Myocyte (in vitro differentiated cells): Measurements from ENCODE around the gene SNRNP25. TPM values are rescaled to one million over a fixed set of nuclear protein-coding genes. Genes with fewer than 3 reads are reported as not detected.
A peak's percentile ranks its signal among the peaks of the same experiment; 100 is the strongest.

Experiments
- DNase-seq: peaks from one replicate; pipeline ENCODE4 v3.0.0-alpha.2; 2012; ENCODE audit warnings: low read depth
- total RNA-seq: library from RNA; depleted of rRNA; stranded (reverse); fragments of >200 nt; gene quantifications from 2 replicates; pipeline ENCODE4 v1.2.3, GENCODE V29; 2014

The SNRNP25 gene
- total RNA-seq, 1 donor from 2014 or later = 16.9 TPM

GRCh38 chr16:77273-77806 lies 23.7 kb downstream of the SNRNP25 start:
- DNase-seq = peak; percentile 42

GRCh38 chr16:77807-78443 lies 24.3 kb downstream of the SNRNP25 start, which contains the start of gene MPG:
Gene MPG, plus strand, starts transcription at chr16:78225. Its CDS starts 85 bp downstream, at chr16:78310.
- DNase-seq = peak; percentile 87

- peak; percentile 39 for DNase-seq
These were observed 25.0 kb downstream of the SNRNP25 start for GRCh38 chr16:78444-79150.

- peak; percentile 75 for DNase-seq
These were observed 25.8 kb downstream of the SNRNP25 start for GRCh38 chr16:79151-80054.

- no peak for DNase-seq
These were observed 29.5 kb downstream of the SNRNP25 start for GRCh38 chr16:83060-83603.

DNA sequence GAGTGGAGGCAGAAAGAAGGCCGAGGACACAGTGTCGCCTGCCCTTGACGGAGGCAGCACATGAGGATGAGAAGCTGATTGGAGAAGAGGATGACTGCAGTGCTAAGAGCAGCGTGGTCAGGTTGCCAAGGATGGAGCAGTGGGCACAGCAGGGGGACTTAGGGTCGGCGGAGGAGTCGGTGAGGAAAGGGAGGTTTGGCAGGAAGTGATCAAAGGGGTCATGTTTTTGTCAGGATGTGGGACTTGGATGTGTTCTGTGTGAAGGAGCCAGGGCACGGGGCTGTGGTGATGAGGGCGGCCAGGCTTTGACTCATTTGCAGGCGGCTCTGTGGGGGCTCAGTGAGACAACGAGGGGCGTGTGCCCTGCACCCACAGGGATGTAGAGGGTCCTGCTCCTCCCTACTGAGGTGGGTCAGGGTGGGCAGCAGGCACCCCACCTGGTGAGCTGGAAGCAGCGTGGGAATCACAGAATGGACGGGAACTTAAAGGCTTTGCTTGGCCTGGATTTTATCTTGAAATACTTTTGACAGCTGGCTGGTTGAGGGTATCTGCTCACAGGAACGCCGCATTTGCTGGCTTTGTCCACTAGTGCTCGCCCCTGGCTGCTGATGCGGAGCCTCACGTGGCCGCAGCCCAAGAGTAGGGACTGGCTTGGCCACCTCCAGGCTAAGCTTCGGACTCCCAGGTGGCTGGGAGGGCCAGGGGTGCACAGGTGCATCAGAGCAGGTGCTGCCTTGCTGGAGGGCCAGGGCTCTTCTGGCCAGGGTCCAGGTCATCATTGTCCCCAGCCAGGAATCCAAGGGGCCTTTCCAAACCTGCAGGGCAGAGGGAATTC lies 30.4 kb downstream of the SNRNP25 start:
- peak; percentile 75 for DNase-seq

DNA sequence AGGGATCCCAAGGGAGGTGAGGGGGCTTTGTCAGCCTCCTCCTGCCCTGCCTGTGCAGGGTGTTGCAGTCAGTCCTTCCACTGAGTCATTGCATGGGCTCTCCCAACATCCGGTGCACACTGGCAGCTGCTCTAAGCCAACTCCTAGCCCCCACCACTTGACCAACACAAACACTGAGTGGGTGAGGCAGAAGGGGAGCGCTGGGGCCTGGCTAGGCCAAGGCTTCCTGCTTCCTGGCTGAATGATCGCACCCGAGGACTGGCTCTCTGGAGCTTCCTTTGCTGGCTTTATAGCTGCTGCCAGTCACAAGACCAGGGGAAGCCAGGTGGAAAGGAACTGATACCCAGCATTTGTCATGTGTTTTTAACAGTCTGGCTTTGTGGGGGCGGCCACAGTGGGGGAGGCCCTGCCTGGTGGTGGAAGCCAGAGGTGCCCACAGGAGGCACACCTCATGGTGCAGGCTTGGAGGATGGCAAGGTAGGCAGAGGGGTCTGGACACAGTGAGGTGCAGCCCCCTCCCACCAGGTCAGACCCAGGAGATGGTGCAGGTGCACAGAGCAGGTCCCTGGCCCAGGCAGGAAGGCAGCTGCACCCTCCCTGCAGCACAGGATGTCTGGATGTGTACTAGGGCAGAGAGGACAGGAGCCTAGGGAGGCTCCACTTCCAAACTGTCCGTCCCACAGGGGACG lies 31.2 kb downstream of the SNRNP25 start:
- DNase-seq = peak; percentile 98

DNA sequence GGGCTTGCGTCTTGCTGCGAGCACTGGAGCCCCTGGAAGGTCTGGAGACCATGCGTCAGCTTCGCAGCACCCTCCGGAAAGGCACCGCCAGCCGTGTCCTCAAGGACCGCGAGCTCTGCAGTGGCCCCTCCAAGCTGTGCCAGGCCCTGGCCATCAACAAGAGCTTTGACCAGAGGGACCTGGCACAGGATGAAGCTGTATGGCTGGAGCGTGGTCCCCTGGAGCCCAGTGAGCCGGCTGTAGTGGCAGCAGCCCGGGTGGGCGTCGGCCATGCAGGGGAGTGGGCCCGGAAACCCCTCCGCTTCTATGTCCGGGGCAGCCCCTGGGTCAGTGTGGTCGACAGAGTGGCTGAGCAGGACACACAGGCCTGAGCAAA lies 31.8 kb downstream of the SNRNP25 start:
- DNase-seq = no peak

- peak; percentile 80 for DNase-seq
These were observed 32.2 kb downstream of the SNRNP25 start for GRCh38 chr16:85865-86264.

DNA sequence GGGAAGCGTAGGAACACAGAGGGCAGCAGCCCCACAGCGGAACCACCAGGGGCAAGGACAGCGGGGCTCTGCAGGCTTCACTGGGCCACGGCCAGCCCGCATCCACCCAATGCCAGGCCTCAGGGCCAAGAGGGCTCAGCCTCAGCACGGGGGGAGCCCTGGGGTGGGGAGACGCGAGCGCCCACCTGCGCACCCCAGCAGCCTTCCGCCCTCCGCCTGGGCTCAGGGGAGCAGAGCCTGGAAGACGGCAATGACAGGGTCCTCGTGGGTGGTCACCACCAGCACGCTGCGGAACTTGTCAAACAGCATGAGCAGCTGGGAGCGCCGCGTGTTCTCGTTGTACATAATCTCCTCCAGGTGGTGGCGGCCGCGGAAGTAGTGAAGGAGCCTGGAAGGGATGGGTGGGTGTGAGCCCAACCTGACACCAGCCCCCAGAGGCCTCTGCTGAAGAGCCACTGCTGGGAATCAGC lies 32.9 kb downstream of the SNRNP25 start:
- DNase-seq = no peak

GRCh38 chr16:88613-89012 lies 35.0 kb downstream of the SNRNP25 start:
- DNase-seq = no peak

DNA sequence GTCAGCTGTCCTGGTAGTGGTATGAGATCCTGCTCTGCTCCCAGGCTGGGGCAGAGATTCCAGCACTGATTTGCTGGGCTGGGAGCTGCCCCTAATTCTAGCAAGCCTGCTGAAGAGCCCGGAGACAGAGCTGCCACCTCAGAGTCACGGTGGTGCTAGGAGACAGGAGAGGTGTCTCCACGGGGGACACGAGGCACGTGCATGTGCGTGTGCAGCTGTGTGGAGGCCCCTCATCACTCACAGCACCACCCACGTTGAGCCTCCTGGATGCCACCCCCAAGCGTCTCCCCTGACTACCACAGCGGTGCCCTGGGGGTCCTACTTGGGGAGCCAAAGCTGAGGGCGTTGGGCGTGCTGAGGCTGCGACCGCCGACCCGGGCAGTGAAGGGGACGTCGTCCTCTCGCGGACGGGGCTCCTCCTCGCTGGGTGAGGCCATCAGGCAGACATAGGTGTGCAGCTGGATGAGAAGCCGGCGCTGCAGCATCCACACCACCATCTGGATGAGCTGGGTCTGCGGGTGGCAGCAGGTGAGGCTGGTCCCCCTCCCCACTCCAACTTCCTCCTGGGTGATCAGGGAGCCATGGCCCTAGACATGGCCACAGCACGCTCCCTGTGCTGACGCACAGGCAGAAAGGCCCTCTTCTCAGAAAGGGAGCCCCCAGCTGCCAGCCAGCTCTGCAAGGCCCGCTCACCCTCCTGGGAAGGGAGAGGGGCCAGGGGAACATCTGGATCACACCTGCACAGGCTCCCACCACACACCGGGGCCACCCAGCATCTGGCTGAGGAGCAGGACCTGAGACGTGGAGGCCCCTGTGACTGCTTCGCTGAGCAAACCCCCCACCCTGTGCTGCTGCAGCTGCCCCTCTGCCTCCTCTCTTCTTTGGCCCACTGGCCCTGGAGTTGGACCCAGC lies 36.0 kb downstream of the SNRNP25 start:
- DNase-seq = no peak

GRCh38 chr16:91484-91883 lies 37.9 kb downstream of the SNRNP25 start:
- DNase-seq = peak; percentile 72

DNA sequence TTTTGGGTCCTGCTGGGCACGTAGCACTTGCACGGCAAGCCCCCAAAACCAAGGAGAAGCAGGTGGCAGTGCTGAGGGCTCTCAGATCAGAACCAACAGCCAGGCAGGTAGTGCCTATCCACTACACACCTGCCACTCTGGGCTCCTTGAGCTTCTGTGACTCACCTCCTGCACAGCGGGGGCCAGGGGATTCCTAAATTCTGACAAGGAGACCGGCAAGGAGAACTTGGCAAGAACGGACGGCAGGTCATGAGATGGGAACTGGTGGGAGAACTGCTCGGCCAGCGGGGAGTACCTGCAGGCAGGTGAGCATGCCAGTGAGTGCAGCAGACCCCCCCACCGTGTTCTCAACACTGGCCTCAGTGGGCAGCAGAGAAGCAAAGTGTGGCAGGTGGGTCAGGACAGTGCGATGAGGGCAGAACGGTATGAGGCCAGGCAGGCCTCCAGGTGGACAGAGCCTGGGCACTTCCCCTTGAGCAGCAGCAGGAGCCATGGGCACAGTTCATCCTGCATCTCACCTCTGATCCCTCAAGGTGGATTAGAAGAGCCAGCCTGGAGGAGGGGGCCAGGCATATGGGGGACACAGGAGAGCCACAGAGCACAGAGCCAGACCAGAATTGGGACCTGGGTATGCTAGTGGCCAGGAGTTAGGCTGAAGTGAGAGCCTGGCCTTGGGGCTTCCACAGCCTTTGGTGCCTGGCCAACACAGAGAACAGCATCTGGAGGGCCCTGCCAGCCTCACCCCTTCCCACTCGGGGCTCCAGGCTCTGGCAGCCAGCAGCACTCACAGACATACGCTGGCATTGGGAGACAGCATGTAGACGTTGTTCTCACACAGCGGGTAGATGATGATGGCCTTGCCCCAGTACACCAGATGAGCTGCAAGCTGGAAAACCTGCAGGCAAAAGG lies 39.1 kb downstream of the SNRNP25 start:
- DNase-seq = no peak

DNA sequence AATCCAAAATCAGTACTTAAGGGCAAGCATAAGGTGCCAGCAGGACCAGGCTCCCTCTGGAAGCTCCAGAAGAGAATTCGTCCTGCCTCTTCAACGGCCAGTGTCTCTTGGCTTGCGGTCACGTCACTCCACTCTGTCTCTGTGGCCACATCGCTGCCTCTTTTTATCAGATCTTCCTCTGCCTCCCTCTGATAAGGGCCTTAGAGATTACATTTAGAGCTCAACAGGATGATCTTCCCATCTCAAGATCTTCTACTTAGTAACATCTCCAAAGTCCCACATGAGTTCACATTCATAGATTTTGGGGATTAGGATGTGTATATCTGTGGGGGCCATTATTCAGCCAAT lies 41.3 kb downstream of the SNRNP25 start:
- no peak for DNase-seq

DNA sequence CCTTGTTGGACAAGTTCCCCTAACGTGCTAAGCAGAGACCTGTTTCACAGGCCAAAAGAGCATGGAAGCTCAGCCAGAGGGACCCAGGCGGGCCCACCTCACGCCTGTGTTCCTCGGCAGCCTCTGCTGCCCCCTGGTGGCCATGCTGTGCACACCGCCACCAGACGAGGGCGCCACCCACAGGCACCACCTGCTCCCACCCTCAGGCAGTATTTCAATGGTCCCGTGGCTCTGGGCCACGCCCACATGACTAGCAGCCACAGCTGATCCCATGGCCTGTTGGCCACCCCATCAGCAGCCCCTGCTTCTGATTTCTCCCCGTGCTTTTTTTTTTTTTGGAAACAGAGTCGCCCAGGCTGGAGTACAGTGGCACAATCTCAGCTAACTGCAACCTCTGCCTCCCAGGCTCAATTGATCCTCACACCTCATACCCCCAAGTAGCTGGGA lies 43.3 kb downstream of the SNRNP25 start:
- peak; percentile 96 for DNase-seq

DNA sequence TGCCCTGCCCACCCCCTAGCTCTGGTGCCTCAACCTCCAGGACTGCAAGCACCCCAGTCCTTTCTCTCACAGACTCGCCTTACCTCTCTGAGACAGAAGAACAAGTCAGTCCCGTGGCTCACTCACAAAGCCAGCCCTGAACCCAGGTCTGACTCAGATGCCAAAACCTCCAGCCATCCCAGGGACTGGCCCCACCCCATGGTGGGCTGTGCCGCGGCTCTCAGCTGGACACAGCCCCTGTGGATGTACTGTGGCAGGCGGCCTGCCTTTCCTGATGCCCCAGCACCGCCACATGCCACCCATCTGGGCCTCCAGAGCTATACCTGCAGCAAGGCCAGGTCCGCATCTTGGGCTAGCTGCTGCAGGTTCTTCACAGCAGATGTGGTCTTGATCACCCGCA lies 44.2 kb downstream of the SNRNP25 start:
- DNase-seq = peak; percentile 80

GRCh38 chr16:100989-101388 lies 47.4 kb downstream of the SNRNP25 start:
- DNase-seq = no peak
